ENCODE results near the gene IFI6.

DNA sequence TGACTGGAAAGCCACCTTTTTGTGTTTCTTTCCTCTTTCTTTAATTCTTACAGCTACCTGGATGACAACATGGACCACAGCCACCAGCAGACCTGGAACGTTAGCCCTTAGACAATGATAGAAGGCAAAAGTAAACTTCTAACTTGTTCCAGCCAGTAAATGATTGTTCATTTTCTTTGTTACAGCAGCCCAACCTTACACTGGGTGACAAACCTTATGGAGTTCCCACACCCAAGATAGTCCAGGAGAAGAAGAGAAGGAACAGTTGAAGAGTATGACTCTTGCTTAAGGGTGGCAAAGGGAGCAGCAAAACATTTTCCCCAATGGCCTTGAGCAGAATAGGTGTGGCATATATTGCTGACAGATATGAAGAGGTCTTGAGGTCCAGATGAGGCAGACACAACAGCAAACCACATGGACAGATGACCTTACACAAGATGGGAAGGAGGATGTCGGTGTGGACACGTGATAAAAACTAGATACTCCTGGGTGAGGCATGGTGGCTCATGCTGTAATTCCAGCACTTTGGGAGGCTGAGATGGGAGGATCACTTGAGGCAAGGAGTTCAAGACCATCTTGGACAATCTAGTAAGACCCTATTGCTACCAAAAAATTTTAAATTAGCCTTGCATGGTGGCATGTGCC lies 42.0 kb upstream of the IFI6 start:
- TF ChIP-seq CTCF (IDR thresholded peaks at IDR 0.05) (no peak), POLR2A (IDR thresholded peaks at IDR 0.05) (no peak)
